WI38 (cell line): Measurements from ENCODE around the gene ZBTB6.
"Not testable (repeated sequence)": the region's sequence is repeated elsewhere in the genome, so short reads cannot be mapped to it uniquely, and the experiment has no call there.

Experiments
- H3K4me3 ChIP-seq: 2 replicates; pipeline ENCODE4 v1.5.1; 2011; ENCODE audit warnings: low read depth, mild to moderate bottlenecking, control low read depth, low read length
- TF ChIP-seq, protein P1 (sequence below): IDR thresholded peaks from 2 replicates; pipeline ENCODE4 v1.5.1; 2012; ENCODE audit warnings: low read depth, mild to moderate bottlenecking, control low read depth, low read length

The ZBTB6 gene

DNA sequence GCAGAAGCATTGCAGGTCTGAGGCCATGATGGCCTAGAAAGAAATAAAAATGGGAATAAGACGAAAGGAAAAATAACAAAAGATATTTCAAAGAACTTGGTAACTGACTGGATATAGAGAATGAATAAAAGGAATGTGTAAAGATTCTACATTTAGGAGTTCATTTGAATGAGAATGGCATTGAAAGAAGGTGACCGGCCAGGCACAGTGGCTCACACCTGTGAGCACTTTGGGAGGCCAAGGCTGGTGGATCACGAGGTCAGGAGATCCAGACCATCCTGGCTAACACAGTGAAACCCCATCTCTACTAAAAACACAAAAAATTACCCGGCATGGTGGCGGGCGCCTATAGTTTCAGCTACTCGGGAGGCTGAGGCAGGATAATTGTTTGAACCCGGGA lies 9.6 kb upstream of the ZBTB6 start:
- TF ChIP-seq, protein P1, sequence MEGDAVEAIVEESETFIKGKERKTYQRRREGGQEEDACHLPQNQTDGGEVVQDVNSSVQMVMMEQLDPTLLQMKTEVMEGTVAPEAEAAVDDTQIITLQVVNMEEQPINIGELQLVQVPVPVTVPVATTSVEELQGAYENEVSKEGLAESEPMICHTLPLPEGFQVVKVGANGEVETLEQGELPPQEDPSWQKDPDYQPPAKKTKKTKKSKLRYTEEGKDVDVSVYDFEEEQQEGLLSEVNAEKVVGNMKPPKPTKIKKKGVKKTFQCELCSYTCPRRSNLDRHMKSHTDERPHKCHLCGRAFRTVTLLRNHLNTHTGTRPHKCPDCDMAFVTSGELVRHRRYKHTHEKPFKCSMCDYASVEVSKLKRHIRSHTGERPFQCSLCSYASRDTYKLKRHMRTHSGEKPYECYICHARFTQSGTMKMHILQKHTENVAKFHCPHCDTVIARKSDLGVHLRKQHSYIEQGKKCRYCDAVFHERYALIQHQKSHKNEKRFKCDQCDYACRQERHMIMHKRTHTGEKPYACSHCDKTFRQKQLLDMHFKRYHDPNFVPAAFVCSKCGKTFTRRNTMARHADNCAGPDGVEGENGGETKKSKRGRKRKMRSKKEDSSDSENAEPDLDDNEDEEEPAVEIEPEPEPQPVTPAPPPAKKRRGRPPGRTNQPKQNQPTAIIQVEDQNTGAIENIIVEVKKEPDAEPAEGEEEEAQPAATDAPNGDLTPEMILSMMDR, result no peak

DNA sequence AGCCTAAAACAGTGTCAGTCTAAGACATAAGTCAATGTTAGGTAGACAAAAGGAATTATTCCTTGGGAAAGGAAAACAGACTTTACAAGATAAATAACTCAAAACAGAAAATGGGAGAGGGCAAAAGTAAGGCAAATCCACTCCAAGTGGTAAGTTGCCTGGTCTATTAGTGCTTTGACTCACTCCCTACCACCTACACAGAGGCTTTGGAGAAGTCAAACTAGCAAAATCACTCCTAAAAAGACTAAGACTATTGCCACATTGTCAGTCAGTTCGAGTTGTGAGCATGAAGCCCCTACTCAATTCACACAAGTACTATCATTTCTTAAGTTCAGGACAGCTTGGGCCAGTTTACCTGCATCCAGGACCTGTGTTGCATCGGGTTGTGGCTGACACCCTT lies 5.2 kb upstream of the ZBTB6 start:
- TF ChIP-seq, protein P1, result no peak
- no peak overlapping the region for H3K4me3 ChIP-seq

More for the DNA sequence above, 9.6 kb upstream of the ZBTB6 start:
- no peak overlapping the region for H3K4me3 ChIP-seq

DNA sequence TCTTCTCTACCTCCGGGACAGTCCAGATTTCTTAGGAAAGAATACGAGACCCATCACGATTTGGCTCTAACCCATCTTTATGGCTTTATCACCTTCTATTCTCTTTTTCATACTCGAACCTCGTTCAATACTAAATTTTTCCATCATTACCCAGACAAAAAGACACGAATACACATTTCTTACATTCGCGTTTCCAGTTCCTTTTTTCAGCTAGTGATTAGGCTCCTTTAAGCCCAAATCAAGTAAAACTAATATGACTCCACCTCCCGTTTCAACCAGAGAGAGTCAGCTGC lies 506 bp downstream of the ZBTB6 start:
- H3K4me3 ChIP-seq, result peak overlapping the region; percentile 98
- TF ChIP-seq, protein P1, result no peak

DNA sequence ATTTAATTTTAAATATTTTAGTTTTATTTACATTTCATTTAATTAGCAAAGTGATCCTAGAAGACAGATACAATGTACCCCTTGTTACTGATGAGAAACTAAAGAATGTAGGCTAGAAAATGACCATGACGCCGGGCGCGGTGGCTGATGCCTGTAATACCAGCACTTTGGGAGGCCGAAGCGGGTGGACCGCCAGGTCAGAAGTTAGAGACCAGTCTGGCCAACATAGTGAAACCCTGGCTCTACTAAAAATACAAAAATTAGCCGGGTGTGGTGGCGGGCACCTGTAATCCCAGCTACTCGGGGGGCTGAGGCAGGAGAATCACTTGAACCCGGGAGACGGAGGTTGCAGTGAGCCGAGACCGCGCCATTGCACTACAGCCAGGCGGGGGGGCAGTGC lies 7.0 kb downstream of the ZBTB6 start:
- not testable (repeated sequence) for H3K4me3 ChIP-seq

DNA sequence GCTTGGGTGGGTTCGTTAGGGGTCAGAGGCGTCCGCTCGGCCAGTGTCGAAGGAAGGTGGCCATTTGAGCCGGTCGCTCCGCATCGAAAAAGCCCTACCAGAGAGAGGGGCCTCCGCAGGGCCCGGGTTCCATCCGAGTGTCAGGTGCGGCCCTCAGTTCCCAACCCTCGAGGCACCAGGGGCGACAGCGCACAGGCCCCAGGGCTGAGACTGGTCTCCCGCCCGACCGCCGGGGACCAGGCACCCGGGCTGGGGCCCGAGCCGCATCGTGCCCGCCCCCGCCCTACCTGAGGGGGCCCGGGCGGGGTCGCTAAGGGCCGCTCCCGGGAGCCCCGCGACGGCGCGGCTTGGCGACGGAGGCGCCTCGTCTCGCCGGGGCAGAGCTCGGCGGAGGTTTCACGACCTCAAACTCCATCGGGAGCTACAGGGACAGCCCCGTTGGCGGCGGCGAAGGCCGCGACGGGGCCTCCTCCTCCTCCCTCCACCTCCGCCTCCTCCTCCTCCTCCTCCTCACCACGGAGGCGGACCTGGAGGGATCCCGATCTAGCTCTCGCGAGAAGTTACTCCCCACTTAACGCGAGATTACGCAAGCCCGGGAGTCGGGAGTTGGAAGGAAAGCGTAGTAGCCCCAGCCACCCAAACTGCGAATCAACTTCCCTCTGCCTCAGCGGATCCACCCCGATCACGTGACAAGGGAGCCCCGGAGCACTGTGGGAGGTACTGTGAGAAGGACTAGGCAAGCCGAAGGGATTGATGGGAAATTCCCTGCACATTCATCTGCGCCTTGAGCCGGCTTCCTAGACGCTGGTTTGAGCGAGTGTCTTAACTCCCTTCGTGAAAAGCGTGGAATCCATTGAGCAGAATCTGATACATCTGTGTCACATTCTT lies 8.1 kb downstream of the ZBTB6 start, which contains the start of gene RC3H2:
RC3H2 (minus strand) TSS at position 537 of the 888 bp plus-strand sequence. CDS start 7,850 bp downstream, outside the sequence.
- TF ChIP-seq, protein P1, result no peak
- peak within 1 kb of the TSS; percentile 97 for H3K4me3 ChIP-seq

DNA sequence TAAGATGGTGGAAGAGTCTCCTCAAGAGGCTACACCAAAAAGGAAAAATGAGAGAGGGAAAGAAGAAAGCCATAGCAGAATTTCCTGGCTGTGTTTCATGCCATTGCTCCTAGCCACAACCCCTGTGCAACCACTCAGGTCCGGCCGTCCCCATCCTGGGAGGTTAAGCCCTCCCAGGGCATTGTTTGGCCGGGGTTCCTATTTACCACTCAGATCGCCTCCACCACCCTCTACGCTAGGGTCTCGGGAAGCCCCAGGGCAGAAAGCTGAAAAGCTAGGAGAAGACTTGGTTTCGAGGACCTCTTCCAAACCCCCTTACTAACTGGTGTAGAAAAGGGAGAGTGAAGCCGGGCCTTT lies 8.7 kb downstream of the ZBTB6 start:
- TF ChIP-seq, protein P1, result no peak
- peak overlapping the region; percentile 97 for H3K4me3 ChIP-seq

DNA sequence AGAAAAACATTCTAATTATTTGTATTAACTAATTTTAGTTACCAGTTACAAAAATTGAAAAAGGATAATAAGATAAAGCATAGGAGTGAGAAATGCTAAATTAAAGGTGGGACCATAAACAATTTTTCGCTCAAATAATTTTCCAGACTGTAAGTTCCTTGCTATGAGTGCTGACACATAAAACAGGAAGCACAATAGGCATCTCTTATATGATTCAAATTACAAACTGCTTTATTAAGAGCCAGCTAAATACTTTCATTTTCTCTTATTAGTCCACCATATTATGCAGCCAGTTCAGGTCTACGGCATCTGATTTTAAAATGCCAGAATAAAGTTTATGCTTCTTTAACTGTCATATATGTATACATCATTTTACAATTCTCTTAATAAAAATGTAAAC lies 12.3 kb downstream of the ZBTB6 start:
- no peak overlapping the region for H3K4me3 ChIP-seq

More for the DNA sequence above, 12.3 kb downstream of the ZBTB6 start:
- TF ChIP-seq, protein P1, result no peak
